GM04503 (cell line): ENCODE results near the gene PAEP.

ENCODE experiments used
- DNase-seq: peaks from one replicate; pipeline ENCODE4 v3.0.0-alpha.2; 2012; ENCODE audit warnings: low read depth

The PAEP gene

GRCh38 chr9:135615666-135616618 lies 54.4 kb downstream of the PAEP start:
- DNase-seq = no peak
